GM21825 (cell line): ENCODE results near the gene NAA30.
"Not testable (repeated sequence)": the region's sequence is repeated elsewhere in the genome, so short reads cannot be mapped to it uniquely, and the experiment has no call there.

Experiments
- ATAC-seq: cut with Tn5 transposase; IDR thresholded peaks from one replicate; pipeline ENCODE4 v1.9.1; 2021; ENCODE audit warnings: mild to moderate bottlenecking, moderate library complexity; ENCODE audit not compliant: unreplicated experiment

The NAA30 gene

DNA sequence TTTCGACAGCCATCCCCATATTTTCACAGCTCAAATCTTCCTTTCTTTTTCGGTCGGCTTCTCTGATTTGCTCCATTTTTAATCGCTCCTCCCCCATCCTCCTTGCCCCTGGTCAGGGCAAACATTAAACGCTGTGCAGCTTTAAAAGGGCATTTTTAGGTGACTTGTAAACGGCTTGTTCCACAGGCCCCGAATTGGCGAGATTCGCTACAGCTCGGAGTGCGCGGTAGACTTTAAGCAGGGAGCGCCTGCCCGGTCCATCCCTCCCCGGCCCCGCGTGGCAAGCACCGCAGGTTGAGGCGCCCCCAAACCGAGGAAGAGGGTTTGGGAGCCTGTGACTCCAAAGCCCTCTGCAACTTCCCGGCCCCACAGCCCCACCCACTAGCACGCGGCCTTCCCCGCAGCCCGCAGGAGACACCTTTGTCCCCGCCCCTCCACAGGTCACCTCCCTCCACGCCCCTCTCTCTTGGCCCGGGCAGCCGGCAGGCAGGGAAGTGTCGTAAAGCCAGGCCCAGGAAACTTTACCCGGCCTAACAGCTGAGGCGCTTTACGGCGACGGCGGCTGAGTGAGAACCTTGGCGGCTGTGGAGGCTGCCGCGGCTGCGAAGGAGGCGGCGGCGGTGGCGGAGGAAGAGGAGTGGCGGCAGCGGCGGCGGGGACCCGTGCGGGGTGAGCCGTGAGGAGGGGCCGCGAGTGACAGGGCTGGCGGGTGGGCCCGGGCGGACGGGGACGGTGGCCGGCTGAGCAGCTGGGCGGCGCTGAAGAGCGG, at the start of gene NAA30:
Gene NAA30 (plus strand): TSS at position 550 of the 769 bp plus-strand sequence. CDS start 372 bp downstream, outside the sequence.
- ATAC-seq, result peak; percentile 87

- ATAC-seq, result not testable (repeated sequence)
Measured at GRCh38 chr14:57343545-57344297, 46.7 kb upstream of the NAA30 start.

DNA sequence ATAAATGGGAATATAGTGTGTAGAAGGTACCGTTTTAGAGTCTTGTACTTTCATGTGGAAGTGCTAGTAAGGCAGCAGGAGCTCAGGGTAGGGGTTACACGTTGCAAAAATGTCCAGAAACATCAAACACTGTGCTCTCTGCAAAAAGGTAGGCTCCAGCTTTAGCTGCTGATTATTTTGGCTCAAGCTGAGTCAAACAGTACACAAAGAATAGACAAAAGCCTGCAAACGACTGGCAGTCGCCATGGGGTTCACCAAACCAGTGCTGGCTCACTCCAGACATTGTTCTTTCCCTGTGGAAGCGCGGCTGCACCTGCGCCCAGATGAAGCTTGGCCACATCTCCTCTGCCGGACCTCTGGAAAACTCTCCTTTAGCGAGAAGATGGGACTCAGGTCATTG, 45.3 kb upstream of the NAA30 start:
- ATAC-seq, result no peak

DNA sequence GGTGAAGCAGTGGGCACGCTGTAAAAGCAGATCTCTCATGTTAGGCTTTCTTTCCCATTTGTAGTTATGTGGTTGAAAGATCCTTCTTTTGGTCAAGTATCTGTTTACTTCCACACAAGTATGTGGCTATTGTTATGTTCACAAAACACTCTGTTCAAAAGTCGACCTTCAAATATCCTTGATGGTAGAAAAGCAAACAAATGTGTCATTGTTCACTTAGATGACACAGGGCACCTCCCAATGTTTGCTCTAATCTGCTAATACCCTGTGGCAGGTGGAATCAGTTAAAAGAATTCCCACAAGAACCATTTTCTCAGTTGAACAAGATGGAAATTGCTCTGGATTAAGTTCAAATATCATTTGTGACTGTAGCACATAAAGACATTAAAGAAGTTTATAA, 43.6 kb upstream of the NAA30 start:
- no peak for ATAC-seq

DNA sequence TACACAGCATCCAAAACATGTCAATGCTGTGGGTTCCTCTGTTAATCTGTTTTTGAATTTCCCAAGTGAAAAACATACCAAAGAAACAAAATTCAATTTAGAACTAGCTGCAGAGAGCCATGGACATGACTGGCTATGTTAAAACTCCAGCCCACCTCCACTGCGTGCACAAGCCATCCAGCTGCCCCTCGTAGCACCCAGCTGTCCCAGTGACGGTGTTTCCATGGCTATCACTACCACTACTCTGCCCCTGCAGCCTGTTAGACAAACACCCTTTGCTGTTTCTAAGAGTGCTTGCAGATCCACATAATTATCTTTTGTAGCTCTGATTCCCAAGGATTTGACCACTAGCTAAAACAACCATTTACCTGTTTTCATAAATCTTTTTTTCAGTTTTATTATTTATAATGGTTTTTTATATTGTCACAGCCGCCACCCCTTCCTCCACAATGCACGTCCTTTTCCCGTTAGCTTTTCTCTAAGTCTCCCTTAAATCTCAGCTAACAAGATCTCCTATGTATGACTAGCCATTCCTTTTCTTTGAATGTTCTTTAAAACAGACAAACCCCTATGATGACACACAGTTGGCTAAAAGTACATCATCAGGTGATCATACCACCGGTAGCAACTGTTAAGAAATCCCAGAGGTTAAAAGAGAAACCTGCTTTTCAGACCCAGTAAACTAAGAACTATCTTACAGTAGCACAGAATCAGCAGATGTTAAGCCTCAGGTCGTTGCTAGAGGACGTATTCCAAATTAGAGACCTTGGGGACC, 37.8 kb upstream of the NAA30 start:
- no peak for ATAC-seq

DNA sequence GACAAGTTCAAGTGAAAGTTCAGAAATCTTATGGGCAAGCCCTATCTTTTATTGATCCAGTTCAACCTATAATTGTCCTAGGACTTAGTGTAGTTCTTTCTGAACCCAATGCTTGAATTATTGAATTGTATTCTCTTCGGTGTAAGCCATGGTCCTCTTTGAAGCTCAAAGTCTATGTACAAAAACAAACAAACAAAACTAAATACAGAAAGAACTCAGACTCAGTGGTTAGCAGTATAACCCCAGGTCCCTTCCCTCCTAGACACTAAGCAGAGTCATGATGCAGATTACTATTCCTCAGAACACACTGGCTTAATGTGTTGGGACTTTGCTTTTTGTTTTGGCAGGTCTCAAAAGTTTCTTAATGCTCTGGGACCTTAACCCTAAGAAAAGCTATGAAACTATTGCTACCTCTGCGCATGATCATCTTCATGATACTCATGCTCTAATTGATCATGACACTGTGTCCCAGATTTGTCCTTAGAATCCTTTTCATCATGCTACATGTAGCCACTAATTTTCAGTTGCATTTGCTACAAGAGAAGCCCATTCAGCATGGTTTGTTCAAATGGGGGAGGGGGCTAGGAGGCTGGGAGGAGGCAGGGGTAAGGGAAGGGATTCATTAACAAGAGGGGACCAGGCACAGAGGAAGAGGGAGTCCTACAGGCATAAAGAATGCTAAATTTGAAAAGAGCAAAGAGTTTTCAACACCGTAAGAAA, 35.1 kb upstream of the NAA30 start:
- no peak for ATAC-seq

GRCh38 chr14:57362361-57362760, 28.0 kb upstream of the NAA30 start:
- no peak for ATAC-seq

DNA sequence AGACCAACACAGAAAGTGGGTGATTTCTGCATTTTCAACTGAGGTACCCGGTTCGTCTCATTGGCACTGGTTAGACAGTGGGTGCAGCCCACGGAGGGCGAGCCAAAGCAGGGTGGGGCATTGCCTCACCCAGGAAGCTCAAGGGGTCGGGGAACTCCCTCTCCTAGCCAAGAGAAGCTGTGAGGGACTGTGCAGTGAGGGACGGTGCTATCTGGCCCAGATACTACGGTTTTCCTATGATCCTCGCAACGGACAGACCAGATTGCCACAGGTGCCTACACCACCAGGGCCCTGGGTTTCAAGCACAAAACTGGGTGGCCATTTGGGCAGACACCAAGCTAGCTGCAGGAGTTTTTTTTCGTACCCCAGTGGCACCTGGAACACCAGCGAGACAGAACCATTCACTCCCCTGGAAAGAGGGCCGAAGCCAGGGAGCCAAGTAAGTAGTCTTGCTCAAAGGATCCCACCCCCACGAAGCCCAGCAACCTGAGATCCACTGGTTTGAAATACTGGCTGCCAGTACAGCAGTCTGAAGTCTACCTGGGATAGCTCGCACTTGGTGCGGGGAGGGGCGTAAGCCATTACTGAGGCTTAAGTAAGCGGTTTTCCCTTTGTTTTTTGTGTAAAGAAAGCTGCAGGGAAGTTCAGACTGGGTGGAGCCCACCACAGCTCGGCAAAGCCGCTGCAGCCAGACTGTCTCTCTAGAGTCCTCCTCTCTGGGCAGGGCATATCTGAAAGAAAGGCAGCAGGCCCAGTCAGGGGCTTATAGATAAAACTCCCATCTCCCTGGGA, 25.5 kb upstream of the NAA30 start:
- ATAC-seq, result no peak

DNA sequence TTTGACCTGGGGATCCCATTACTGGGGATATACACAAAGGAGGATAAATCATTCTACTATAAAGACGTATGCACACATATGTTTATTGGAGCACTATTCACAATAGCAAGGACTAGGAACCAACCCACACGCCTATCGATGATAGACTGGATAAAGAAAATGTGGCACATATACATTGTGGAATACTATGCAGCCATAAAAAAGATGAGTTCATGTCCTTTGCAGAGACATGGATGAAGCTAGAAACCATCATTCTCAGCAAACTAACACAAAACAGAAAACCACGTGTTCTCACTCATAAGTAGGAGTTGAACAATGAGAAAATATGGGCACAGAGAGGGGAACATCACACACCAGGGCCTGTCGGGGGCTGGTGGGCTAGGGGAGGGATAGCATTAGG, 20.2 kb upstream of the NAA30 start:
- not testable (repeated sequence) for ATAC-seq

- ATAC-seq, result no peak
Measured at GRCh38 chr14:57371013-57371412, 19.4 kb upstream of the NAA30 start.

- no peak for ATAC-seq
Measured at GRCh38 chr14:57375156-57375555, 15.2 kb upstream of the NAA30 start.

GRCh38 chr14:57378661-57379060, 11.7 kb upstream of the NAA30 start:
- ATAC-seq, result no peak

- no peak for ATAC-seq
Measured at GRCh38 chr14:57380935-57381334, 9.5 kb upstream of the NAA30 start.

- ATAC-seq, result no peak
Measured at GRCh38 chr14:57382283-57382682, 8.1 kb upstream of the NAA30 start.

- no peak for ATAC-seq
Measured at GRCh38 chr14:57383125-57383745, 7.2 kb upstream of the NAA30 start.

- ATAC-seq, result no peak
Measured at GRCh38 chr14:57388067-57388466, 2.3 kb upstream of the NAA30 start.

DNA sequence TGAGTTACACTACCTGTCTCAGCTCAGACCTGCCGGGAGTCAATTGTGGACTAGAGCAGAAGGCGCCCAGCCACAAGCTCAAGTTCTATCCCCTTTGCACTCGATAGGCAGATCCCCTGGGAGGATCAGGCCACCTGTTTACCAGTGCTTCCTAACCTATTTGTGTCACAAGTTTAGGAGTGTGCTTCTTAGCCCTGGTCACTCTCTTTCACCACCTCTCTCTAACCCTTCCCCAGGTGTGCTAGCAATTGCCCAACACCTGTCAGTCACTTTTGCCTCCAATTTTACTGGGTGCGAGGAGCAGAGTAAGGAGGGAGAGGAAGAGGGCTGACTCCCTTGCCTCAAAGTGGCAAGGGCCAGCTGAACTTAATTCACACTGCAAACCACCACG, 745 bp upstream of the NAA30 start:
- no peak for ATAC-seq

DNA sequence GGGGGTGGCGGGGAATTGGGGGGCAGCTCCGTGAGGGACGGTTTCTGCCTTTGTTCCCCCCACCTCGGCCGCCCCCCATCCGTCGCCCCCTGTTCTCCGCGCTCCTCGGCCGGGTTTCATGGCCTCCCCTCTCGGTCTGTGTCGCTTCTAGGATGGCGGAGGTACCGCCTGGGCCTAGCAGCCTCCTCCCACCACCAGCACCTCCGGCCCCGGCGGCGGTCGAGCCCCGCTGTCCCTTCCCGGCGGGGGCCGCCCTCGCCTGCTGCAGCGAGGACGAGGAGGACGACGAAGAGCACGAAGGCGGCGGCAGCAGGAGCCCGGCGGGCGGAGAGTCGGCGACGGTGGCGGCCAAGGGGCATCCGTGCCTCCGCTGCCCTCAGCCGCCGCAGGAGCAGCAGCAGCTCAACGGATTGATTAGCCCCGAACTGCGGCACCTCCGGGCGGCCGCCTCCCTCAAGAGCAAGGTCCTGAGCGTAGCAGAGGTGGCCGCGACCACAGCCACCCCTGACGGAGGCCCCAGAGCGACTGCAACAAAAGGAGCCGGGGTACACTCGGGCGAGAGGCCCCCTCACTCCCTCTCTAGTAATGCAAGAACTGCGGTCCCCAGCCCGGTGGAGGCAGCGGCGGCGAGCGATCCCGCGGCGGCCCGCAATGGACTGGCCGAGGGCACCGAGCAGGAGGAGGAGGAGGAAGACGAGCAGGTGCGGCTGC, 575 bp downstream of the NAA30 start:
- ATAC-seq, result peak; percentile 41
